GM18526 (cell line): ENCODE measurements around the gene PLCD4.

Experiments used
- POLR2A ChIP-seq: IDR thresholded peaks from 3 replicates; pipeline ENCODE4 v1.6.1; 2011; ENCODE audit not compliant: insufficient read length; ENCODE audit errors: extremely low read depth

PLCD4 gene

DNA sequence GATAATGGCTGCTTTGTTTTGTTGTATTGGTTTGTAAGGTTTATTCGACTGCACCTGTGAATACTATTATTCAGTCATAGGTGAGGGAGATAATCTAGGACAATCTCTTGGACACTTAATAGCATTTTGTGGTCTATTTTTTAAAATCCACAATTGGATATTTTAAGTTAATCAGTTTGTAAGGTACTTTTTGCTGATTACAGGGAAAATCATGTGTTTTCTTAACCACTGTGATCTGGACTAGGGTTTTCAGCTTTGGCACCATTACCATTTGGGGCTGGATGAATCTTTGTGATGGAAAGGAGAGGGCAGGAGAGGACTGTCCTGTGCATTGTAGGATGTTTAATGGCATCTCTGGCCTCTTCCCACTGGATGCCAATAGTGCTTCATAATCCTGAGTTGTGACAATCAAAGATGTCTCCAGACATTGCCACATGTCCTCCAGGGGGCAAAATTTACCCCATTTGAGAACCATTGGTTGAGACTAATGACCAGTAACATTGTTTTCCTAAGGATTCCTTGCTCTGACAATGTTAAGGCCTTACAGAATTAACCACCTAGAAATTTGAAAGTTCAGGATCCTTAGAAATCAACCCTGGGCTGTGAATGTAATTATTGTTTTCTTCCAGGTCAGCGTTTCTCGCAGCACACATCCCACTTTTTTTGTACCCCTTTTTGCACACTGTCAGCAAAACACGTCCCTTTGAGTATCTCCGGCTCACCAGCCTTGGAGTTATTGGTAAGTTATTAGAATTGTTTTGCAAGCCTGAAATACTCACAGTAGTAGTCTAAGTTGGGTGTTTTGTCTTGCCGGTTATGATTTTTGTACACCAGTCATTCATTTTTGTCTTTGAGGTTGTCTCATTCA is 23.5 kb upstream of the PLCD4 start:
- no peak for TF ChIP-seq POLR2A

DNA sequence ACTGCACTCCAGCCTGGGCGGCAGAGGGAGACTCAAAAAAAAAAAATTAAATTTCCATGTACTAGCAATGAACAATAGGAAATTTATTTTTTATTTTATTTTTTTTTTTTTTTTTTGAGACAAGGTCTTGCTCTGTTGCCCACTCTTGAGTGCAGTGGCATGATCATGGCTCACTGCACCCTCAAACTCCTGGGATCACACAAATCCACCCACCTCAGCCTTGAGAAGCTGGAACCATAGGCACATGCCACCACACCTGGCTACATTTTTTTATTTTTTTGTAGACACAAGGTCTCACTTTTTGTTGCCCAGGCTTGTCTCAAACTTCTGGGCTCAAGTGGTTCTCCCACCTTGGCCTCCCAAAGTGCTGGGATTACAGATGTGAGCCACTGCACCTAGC is 22.2 kb upstream of the PLCD4 start:
- no peak for TF ChIP-seq POLR2A

DNA sequence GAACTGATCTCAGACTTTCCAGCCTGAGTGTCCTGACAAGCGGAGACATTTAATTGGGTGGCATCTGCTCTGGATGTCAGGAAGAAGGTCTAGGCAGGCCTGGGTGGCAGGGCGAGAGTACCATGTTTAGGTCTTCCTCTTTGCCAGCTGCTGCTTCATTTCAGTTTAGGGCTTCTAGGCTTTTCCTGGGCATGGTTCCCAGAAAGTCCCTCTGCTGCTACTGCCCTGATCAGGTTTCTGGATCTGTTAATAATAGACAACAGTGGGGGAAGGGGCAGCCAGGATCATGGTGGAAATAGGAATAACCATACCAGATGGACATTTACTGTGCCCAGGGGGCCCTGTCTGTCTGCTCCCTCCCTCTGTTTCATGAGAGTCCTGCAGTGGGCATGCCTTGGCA is 2.3 kb upstream of the PLCD4 start:
- no peak for TF ChIP-seq POLR2A

DNA sequence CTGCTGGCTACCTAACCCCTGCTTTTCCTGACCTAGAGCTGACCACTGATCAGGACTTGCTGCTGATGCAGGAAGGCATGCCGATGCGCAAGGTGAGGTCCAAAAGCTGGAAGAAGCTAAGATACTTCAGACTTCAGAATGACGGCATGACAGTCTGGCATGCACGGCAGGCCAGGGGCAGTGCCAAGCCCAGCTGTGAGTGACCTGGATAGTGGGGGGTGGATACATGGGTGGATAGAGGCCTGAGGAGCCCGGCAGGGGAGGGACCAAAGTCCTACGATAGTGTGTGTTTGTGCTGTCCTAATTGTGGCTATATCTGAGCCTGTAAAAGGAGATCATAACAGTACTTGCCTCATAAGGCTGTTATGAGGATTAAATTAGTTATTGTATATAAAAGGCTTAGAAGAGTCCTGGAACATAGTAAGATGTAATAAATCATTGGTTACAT is 8.2 kb downstream of the PLCD4 start:
- TF ChIP-seq POLR2A = no peak

DNA sequence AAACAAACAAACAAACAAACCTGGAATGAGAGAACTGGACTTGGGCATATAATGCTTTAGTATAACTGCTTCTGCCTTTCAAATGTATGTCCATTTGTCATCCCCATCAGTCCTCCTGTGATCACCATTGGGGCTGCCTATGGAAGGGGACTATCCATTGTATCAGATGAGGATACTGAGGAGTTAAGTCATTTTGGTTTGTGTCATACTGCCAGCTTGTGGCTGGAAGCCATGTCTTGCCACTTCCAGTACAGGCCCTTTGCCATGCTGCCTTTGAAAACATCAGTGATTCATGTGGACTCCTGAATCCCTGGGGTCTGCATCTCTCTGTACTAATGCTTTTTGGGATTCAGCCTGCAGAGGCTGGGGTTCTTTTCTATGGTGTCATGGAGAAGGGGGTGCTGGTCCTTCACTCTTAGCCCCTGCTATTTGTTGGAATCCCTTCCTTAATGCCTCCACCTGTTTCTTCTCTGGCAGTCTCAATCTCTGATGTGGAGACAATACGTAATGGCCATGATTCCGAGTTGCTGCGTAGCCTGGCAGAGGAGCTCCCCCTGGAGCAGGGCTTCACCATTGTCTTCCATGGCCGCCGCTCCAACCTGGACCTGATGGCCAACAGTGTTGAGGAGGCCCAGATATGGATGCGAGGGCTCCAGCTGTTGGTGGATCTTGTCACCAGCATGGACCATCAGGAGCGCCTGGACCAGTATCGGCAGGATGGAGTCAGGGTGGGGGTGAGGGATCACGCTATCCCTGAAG is 10.6 kb downstream of the PLCD4 start:
- no peak for TF ChIP-seq POLR2A

DNA sequence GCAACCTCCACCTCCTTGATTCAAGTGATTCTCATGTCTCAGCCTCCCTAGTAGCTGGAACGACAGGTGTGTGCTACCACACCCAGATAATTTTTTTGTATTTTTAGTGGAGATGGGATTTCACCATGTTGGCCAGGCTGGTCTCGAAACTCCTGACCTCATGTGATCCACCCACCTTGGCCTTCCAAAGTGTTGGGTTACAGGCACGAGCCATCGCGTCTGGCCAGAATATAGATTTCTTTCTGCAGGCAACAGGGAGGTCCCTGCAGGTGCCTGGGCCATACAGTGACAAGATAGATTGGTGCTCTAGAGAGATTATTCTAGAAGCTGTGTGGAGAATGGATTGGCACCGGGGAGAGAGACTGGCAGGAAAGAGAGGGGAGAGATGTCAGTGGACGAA is 13.3 kb downstream of the PLCD4 start:
- TF ChIP-seq POLR2A = no peak

DNA sequence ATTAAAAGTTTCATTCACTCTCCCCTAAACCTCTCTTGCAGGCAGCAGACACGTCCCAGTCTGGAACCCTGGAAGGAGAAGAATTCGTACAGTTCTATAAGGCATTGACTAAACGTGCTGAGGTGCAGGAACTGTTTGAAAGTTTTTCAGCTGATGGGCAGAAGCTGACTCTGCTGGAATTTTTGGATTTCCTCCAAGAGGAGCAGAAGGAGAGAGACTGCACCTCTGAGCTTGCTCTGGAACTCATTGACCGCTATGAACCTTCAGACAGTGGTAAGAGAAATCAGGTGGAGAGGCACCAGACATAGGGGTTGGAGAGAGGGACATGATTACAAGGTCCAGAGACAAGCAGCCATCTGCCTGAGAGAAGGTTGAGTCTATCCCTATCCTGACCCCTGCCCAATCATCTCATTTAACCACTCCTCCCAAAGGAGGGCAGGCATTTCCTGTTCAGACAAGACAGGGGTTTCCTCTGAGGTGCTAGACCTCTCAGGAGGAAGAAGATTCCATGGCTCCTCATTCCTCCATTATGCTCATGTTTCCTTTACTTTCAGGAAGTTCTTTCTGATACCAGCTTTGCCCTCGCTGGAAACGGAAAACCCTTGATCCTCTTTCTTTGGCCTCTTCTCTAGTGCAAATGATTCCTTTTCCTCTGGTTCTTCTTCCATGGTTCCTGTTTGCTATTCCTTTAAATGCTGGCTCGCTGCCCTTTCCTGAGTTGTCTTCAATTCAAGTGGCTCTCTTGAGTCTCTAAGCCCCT is 15.1 kb downstream of the PLCD4 start:
- TF ChIP-seq POLR2A = no peak

DNA sequence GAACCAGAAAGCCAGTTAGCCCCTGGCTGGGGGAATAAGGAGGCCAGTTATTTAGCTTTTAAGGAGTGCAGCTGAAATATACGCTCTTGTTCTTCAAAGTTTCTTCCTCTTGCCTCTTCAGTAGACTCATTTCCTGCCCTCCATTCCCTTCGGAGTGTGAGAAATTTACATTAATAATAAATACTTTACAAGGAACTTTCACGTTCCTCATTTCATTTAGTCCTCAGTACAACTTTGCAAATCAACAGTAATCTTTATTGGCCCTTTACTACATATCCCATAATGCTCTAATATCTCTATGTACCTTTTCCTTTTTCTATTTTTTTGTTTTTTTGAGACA is 15.6 kb downstream of the PLCD4 start:
- TF ChIP-seq POLR2A = no peak

DNA sequence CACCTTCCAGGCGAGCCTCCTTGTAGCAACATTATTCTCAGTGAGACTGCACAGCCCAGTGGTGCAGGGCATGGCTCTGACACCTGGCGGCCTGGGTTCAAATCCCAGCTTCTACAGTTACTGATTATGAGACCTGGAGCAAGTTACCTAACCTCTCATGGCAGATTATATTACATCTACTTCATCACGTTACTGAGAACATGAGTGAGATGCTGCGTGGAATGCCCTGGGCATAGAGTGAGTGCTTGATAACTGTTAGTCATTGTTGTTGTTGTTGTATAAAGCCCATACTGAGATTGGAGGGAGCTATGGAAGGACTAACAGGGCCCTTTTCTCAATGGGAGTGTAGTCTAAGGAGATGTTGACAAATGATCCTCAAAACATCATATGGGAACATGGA is 18.7 kb downstream of the PLCD4 start:
- no peak for TF ChIP-seq POLR2A

DNA sequence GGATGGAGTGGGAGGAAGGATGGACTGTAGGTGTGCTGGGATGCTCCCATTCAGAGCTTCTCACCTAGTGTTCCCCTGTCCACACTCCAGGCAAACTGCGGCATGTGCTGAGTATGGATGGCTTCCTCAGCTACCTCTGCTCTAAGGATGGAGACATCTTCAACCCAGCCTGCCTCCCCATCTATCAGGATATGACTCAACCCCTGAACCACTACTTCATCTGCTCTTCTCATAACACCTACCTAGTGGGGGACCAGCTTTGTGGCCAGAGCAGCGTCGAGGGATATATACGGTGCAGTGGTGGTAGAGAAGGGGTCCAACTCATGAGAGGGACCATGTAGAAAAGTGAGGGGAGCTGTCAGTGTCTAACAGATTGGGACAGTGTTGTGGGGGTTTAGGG is 20.2 kb downstream of the PLCD4 start:
- TF ChIP-seq POLR2A = no peak

DNA sequence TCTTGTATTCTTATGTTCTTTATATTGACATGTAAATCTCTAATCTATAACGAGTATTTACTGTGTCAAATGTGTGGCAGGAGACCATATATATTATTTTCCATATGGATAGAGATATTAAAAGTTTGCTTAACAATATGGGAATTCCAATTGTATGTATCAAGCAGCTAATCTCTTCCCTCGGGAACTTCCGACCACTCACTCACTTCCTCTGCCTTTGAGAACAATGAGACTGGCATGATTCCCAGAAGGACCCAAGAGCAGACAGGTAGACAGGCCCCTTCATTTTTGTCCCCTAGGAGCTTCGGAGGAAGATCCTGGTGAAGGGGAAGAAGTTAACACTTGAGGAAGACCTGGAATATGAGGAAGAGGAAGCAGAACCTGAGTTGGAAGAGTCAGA is 24.1 kb downstream of the PLCD4 start:
- TF ChIP-seq POLR2A = no peak

DNA sequence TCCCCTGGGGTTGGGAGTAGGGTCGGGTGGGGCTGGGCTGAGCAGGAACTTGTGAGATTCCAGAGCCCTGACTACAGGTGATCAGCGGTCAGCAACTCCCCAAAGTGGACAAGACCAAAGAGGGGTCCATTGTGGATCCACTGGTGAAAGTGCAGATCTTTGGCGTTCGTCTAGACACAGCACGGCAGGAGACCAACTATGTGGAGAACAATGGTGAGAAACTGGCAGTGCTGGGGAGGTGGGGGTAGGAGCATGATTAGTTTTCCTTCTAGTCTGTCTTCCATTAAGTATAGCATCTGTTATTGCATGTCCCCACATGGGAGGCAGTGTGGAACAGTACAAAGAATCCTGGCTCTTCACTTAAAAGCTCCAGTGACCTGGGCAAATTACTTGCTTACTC is 28.0 kb downstream of the PLCD4 start:
- no peak for TF ChIP-seq POLR2A

DNA sequence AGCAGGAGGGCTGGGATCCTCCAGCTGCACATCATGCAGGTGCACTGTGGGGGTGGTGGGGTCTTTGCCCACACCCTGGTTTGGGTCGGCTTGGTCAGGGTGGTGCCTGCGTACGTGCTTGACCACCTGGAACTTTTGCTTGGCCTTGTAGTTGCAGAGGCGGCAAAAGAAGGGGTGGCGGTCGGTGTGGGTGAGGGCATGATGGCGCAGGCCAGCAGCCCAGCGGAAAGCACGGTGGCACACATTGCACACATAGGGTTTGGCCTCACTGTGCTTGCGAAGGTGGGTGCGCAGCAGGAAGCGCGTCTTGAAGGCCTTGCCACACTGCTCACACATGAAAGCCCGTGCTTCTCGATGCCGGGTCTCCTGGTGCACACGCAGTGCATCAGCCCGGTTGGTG is 30.7 kb downstream of the PLCD4 start:
- TF ChIP-seq POLR2A = no peak

DNA sequence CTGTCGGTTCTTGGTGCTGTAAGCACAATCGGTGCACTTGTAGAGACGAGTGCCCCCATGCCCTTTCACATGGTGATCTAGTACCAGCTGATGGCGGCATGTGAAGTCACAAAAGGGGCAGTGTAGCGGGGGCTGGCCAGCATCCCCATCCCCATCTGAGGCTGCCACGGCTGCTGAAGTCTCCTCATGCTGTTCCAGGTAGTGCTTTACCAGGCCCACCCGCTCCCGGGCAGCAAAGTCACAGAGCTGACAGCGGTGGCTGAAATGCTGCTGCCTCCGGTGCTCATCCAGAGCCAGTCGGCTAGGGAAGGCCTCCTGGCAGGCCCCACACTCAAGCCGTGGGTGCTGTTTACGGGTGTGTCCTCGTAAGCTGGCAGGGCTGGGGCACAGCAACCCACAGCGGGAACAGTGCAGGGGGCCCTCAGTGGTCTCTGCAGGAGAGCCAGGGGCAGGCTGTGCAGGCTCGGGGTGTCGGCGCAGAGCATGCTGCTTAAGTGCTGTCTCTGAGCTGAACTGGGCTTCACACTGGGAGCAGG is 34.5 kb downstream of the PLCD4 start:
- TF ChIP-seq POLR2A = no peak

DNA sequence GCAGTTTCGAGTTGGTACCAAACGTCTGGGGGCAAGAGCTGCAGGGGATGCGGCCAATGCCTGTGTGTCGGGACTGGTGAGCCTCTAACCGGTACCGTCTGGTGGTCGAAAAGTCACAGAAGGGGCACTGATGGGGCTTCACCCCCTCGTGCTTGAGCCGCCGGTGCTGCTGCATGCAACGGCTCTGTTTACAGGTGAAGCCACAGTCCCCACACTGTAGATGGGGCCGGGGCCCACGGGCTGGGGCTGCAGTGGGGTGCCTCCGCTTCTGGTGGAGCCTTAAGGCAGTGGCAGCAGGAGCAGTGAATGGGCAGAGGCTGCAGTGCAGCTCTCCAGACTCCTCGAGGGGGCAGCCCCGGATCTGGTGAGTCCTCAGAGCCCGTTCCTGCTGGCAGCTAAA is 35.1 kb downstream of the PLCD4 start:
- no peak for TF ChIP-seq POLR2A
